Stimulated activated CD4-positive, alpha-beta T cell treated with anti-CD3 and anti-CD28 coated beads, Interleukin-4, amount 100 ng/mL, for 24 hours (primary cell): ENCODE measurements around the gene KBTBD4.
A peak's percentile ranks its signal among the peaks of the same experiment; 100 is the strongest.

Experiments
- DNase-seq: peaks from one replicate; pipeline ENCODE4 v3.0.0-alpha.2; 2020

The KBTBD4 gene

GRCh38 chr11:47523490-47524225 is 55.1 kb downstream of the KBTBD4 start:
- DNase-seq: peak; percentile 50
